HEK293T (cell line): Measurements from ENCODE around the gene TMEFF2.

Experiments
- CTCF ChIA-PET: fragments of 350-600 bp; formaldehyde crosslinking; extraction: SDS; loops from one replicate; lab custom pipeline; 2021; ENCODE audit warnings: antibody characterized with exemption, inconsistent platforms; lab: Yijun Ruan, JAX
- POLR2A ChIA-PET: fragments of 350-600 bp; formaldehyde crosslinking; extraction: SDS; loops from one replicate; lab custom pipeline; 2020; ENCODE audit warnings: antibody characterized with exemption, inconsistent platforms; lab: Yijun Ruan, JAX
- DNase-seq: peaks from one replicate; pipeline ENCODE4 v3.0.0; 2012; ENCODE audit warnings: mixed read lengths; ENCODE audit errors: extremely low spot score
- ARNT ChIP-seq: fragments of 450-650 bp; IDR thresholded peaks from 2 replicates; pipeline ENCODE4 v1.6.1; 2017; ENCODE audit warnings: mild to moderate bottlenecking
- BHLHE40 ChIP-seq: fragments of 450-650 bp; IDR thresholded peaks from 2 replicates; pipeline ENCODE4 v1.6.1; 2016; ENCODE audit warnings: mild to moderate bottlenecking, moderate library complexity, borderline replicate concordance
- CTBP1 ChIP-seq: fragments of 450-650 bp; IDR thresholded peaks from 2 replicates; pipeline ENCODE4 v1.6.1; 2016; ENCODE audit warnings: borderline replicate concordance
- ELF4 ChIP-seq: fragments of 450-650 bp; IDR thresholded peaks from 2 replicates; pipeline ENCODE4 v1.6.1; 2017; ENCODE audit warnings: antibody characterized with exemption
- FOXA1 ChIP-seq: fragments of 450-650 bp; IDR thresholded peaks from 2 replicates; pipeline ENCODE4 v1.6.1; 2016; ENCODE audit warnings: mild to moderate bottlenecking
- FOXK2 ChIP-seq: fragments of 450-650 bp; IDR thresholded peaks from 2 replicates; pipeline ENCODE4 v1.6.1; 2016; ENCODE audit warnings: mild to moderate bottlenecking
- FOXM1 ChIP-seq: fragments of 450-650 bp; IDR thresholded peaks from 2 replicates; pipeline ENCODE4 v1.6.1; 2017; ENCODE audit warnings: mild to moderate bottlenecking, borderline replicate concordance
- HDGF ChIP-seq: fragments of 450-650 bp; IDR thresholded peaks from 2 replicates; pipeline ENCODE4 v1.6.1; 2017; ENCODE audit warnings: antibody characterized with exemption, borderline replicate concordance
- L3MBTL2 ChIP-seq: fragments of 450-650 bp; conservative IDR thresholded peaks from 2 replicates; pipeline ENCODE4 v1.6.1; 2016; ENCODE audit warnings: mild to moderate bottlenecking
- LEF1 ChIP-seq: fragments of 450-650 bp; IDR thresholded peaks from 2 replicates; pipeline ENCODE4 v1.6.1; 2017; ENCODE audit warnings: mild to moderate bottlenecking, borderline replicate concordance
- NFRKB ChIP-seq: fragments of 450-650 bp; IDR thresholded peaks from 2 replicates; pipeline ENCODE4 v1.6.1; 2016; ENCODE audit warnings: mild to moderate bottlenecking, moderate library complexity
- SP1 ChIP-seq: fragments of 450-650 bp; IDR thresholded peaks from 2 replicates; pipeline ENCODE4 v1.6.1; 2017
- SUZ12 ChIP-seq: fragments of 450-650 bp; IDR thresholded peaks from 2 replicates; pipeline ENCODE4 v1.6.1; 2016; ENCODE audit warnings: mild to moderate bottlenecking
- TARDBP ChIP-seq: fragments of 450-650 bp; IDR thresholded peaks from 2 replicates; pipeline ENCODE4 v1.6.1; 2016
- ZNF384 ChIP-seq: fragments of 450-650 bp; IDR thresholded peaks from 2 replicates; pipeline ENCODE4 v1.6.1; 2016
- TF ChIP-seq, protein P1 (sequence below): fragments of 450-650 bp; IDR thresholded peaks from 2 replicates; pipeline ENCODE4 v1.6.1; 2016

Gene TMEFF2

DNA sequence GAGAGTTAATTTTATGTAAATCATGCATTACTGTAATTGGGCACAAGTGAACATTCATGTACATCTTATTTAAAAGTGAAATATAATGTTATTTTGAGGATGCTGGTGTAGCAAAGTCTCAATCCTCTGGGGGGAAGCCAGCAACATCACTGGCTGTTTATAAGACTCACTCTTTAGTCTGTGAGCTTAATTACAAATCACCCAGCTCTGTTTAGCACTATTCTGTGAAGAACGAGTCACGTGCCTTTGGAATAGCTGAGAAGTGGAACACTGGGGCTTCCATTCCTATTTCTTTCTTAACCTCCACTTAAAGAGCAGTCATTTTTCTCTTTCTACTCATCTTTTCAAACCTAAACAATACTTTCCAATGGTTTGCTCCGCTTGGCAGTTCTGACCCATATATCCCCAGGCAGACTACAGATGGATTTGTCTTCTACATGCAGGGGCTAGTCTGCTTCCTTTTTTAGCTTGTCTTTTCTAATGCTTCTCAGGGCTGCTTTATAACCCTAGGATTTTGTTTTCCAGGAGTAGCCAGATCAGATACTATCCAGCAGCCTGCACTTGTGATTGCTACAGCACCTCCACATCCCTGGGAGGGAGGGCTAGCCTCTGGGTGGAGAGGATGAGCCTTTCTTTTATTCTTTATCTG lies 252.5 kb downstream of the TMEFF2 start:
- POLR2A ChIA-PET: no interaction called here
- TF ChIP-seq ELF4: no peak
- no peak for TF ChIP-seq LEF1
- TF ChIP-seq FOXK2: no peak
- TF ChIP-seq SP1: no peak
- TF ChIP-seq CTBP1: no peak
- no peak for TF ChIP-seq ARNT
- no peak for TF ChIP-seq FOXA1
- TF ChIP-seq SUZ12: no peak
- no peak for TF ChIP-seq ZNF384
- no peak for TF ChIP-seq NFRKB
- no peak for TF ChIP-seq L3MBTL2
- no peak for TF ChIP-seq FOXM1
- no peak for TF ChIP-seq BHLHE40
- TF ChIP-seq, protein P1, sequence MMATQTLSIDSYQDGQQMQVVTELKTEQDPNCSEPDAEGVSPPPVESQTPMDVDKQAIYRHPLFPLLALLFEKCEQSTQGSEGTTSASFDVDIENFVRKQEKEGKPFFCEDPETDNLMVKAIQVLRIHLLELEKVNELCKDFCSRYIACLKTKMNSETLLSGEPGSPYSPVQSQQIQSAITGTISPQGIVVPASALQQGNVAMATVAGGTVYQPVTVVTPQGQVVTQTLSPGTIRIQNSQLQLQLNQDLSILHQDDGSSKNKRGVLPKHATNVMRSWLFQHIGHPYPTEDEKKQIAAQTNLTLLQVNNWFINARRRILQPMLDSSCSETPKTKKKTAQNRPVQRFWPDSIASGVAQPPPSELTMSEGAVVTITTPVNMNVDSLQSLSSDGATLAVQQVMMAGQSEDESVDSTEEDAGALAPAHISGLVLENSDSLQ: no peak
- no peak for TF ChIP-seq HDGF
- no peak for TF ChIP-seq TARDBP
- CTCF ChIA-PET: no interaction called here
- no peak for DNase-seq

DNA sequence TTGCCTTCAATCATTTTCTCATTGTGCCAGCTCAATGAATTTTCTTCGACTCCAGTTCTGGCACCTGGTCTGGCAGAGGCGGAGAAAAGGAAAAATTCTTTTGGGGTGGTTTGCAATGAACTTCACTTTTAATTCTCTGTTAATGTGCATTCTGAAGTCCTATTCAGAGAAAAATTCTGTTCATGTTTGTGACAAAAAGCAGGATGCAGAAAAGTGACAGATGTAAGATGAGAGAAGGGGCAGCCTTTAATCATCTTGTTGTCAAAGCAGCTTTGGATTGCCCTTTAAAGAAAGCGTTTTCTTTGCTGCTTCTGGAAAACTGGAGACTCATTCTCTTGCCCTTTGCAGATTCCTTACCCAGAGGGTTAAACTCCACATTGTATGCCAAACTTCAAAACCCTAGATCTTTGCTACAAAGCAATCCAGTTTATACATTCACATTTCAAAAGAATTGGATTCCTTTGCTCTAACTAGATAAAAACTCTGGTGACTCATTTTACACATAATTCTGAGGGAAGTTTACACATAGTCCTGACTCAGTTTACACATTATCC lies 253.3 kb downstream of the TMEFF2 start:
- ChIA-PET POLR2A (interaction anchor here (1.0 kb wide), 1 partner anchor 24 kb away, joined by 3 read pairs; no protein-coding TSS in a partner anchor), CTCF (no interaction called here)
- DNase-seq: no peak
- TF ChIP-seq ZNF384 (no peak), TARDBP (no peak), FOXM1 (no peak), FOXA1 (no peak), NFRKB (no peak), FOXK2 (no peak), L3MBTL2 (no peak), CTBP1 (no peak), SUZ12 (no peak), BHLHE40 (no peak)

DNA sequence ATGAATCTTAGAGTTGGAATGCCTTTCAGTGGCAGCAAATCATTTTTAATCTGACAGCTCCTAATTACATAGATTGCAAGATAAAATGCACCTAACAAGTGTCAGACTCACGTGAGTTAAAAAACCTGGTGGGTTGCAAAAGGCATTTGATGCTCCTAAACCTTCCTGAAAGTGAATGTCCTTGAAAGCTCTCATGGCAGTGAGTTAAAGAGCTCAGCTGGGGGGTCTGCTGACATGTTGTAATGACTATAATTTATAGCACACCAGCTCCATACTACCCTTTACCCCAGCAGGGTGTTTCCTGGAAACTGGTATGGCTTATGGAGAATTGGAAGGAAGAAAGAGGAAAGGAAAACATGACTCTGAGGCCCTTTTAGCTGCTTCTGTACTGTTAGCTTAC lies 256.0 kb downstream of the TMEFF2 start:
- peak; percentile 25 for DNase-seq
- CTCF ChIA-PET: no interaction called here
- TF ChIP-seq SP1 (no peak), FOXA1 (no peak), FOXM1 (no peak)
- TF ChIP-seq, protein P1: peak; percentile 84
- POLR2A ChIA-PET: no interaction called here

DNA sequence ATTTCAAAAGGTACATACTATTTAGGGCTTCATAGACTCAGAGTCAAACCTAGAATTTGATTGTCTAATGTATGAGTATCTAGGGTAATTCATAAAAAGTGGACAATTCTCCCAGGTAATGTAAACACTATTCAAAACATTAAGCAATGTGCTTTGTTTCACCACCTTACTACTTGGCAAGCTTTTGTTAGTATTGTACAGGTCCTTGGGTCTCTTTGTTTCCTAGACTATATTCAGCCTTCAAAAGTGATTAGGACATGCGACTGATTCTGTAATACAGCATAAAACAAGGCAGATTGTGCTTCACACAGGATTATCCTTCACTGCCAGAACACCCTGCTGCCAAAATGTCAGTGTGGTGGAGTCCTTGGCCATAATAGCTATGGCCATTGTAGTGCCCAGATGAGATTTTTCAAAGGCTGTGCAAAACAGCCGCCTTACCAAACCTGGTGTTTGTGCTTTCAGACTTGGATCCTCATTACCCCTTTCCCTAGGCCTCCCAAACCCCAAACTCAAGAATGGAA lies 257.8 kb downstream of the TMEFF2 start:
- ChIA-PET POLR2A (no interaction called here), CTCF (interaction anchor here (0.6 kb wide), 1 partner anchor 259 kb away, joined by 3 read pairs; no protein-coding TSS in a partner anchor)
- no peak for TF ChIP-seq SUZ12
- no peak for TF ChIP-seq BHLHE40
- TF ChIP-seq HDGF: no peak
- no peak for TF ChIP-seq CTBP1
- no peak for TF ChIP-seq FOXA1
- TF ChIP-seq LEF1: no peak
- no peak for TF ChIP-seq ELF4
- TF ChIP-seq SP1: no peak
- DNase-seq: no peak

DNA sequence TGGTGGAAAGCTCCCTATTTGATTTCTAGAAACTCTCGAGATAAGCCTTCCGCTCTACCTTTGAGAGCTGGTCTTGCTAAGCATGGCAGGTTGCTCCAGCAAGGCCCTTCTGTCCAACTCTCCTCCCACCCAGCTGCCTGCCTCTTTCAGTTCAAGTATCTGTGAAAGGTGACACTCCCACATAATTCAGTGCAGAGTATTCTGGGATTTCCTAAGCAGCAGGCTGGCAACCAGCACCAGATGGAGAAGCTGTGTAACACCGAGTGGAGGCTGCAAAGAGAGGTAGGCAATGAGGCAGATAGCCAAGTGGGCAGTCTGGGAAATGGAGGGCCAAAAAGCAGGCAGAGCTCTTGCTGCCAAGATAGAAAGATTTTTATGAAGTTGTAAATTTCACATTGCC lies 259.5 kb downstream of the TMEFF2 start:
- CTCF ChIA-PET: interaction anchor here (1.0 kb wide), 1 partner anchor 17 kb away, joined by 3 read pairs; no protein-coding TSS in a partner anchor
- DNase-seq: peak; percentile 10
- POLR2A ChIA-PET: no interaction called here
- no peak for TF ChIP-seq FOXA1

DNA sequence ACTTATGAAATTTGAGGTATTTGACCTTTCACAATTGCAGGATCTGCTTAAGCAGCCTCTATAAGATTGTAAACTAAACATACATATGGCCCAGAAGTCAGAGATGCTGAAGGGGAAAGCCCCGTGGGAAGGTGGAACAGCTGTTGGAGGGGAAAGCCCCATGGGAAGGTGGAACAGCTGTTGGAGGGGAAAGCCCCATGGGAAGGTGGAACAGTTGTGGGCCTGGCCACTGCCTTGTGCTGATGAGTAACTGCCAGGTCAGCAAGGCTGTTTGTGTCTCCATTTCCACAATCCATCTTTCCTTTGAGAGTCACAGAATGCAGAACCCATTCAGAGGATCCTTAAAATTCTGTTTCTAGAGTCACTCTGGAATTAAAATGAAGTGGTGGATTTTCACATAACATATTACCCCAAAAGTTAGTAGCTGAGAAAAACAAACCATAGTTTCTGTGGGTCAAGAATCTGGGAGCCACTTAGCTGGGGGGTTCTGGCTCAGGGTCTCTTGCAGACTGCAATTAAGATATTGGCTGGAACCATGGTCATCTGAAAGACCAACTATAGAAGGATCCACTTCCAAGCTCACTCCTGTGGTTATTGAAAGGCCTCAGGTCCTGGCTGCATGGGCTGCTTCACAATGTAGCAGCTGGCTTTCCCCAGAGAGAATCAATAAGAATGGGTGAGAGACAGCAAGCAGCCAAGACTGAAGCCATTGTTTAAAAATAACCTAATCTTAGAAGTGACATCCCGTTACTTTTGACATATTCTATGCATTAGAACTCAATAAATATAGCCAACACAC lies 261.2 kb downstream of the TMEFF2 start:
- ChIA-PET CTCF (no interaction called here), POLR2A (no interaction called here)
- no peak for TF ChIP-seq LEF1
- no peak for TF ChIP-seq ZNF384
- TF ChIP-seq FOXM1: no peak
- no peak for DNase-seq

DNA sequence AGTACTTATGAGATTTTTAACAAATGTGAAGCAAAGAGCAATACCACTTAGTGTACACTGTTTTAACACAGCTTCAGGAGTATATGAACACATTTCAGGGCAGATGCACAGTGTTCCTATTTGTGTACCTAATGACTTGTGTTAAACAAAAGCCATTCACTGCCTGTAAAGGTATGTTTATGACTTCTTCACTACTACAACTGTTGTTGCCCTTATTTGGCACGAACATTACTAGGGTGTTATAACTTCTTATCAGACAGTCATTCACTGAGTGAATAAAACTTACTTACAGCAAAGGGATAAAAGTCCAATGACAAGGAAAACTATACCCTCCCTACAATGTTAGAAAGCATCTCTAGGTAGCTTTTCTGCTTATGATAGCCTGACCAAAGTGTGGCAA lies 262.4 kb downstream of the TMEFF2 start:
- no peak for DNase-seq
- CTCF ChIA-PET: no interaction called here
- POLR2A ChIA-PET: no interaction called here
- TF ChIP-seq FOXA1: no peak
- no peak for TF ChIP-seq ARNT
- TF ChIP-seq TARDBP: no peak
- no peak for TF ChIP-seq L3MBTL2
- TF ChIP-seq BHLHE40: no peak
- TF ChIP-seq, protein P1: no peak
- no peak for TF ChIP-seq CTBP1
- TF ChIP-seq SUZ12: no peak
- TF ChIP-seq NFRKB: no peak
- no peak for TF ChIP-seq FOXM1
- no peak for TF ChIP-seq HDGF
- no peak for TF ChIP-seq SP1
- no peak for TF ChIP-seq LEF1
- TF ChIP-seq ZNF384: no peak
- TF ChIP-seq FOXK2: no peak
